Body of pancreas (tissue), 4 donors: ENCODE data around the gene NLRP1.

ENCODE experiments used
- CTCF ChIP-seq, 7 experiments: fragments of 450-650 bp in 4 of 7; fragments of 200-600 bp in 3 of 7; sonication (generic) in 3 of 7; IDR thresholded peaks; one replicate each; pipeline ENCODE4 v1.5.1; 2016 to 2019; ENCODE audit warnings: antibody characterized with exemption in 7 of 7
- POLR2A ChIP-seq, 3 donors: fragments of 450-650 bp; IDR thresholded peaks; one replicate each; pipeline ENCODE4 v1.6.1; 2016; ENCODE audit warnings: antibody characterized with exemption in 3 of 3, mild to moderate bottlenecking in 2 of 3

- TF ChIP-seq CTCF (IDR thresholded peaks at IDR 0.05) (no peak), POLR2A (IDR thresholded peaks at IDR 0.05) (no peak)
These were observed 44.0 kb upstream of the NLRP1 start for GRCh38 chr17:5628262-5628661.
